ENCODE data around the gene SNRNP70.

SNRNP70 gene

GRCh38 chr19:49128545-49129237 is 43.4 kb downstream of the SNRNP70 start:
- H3K9me3 ChIP-seq: no peaks in the 10 kb centered on the region
- H3K27me3 ChIP-seq: no peaks in the 10 kb centered on the region
- H3K4me3 ChIP-seq (ENCODE audit: low read depth, low read length): peak overlapping the region; percentile 47
- H3K4me1 ChIP-seq: peaks cover 4% of the 10 kb centered on the region; the same call in 1 of the 2 replicates
- H3K36me3 ChIP-seq: peaks cover 18% of the 10 kb centered on the region
- TF ChIP-seq CTCF (IDR thresholded peaks at IDR 0.05; ENCODE audit: low read depth, low read length): no peak
- no peak for DNase-seq

GRCh38 chr19:49129238-49129583 is 44.0 kb downstream of the SNRNP70 start:
- Histone ChIP-seq H3K27me3 (no peaks in the 10 kb centered on the region), H3K4me3 (ENCODE audit: low read depth, low read length) (no peak overlapping the region), H3K4me1 (peaks cover 4% of the 10 kb centered on the region; the same call in 1 of the 2 replicates), H3K36me3 (peaks cover 23% of the 10 kb centered on the region), H3K9me3 (no peaks in the 10 kb centered on the region)
- no peak for TF ChIP-seq CTCF (IDR thresholded peaks at IDR 0.05; ENCODE audit: low read depth, low read length)
- DNase-seq: no peak

- Histone ChIP-seq H3K36me3 (peaks cover 34% of the 10 kb centered on the region), H3K9me3 (no peaks in the 10 kb centered on the region), H3K4me1 (peaks cover 4% of the 10 kb centered on the region; the same call in 1 of the 2 replicates), H3K4me3 (ENCODE audit: low read depth, low read length) (no peak overlapping the region), H3K27me3 (no peaks in the 10 kb centered on the region)
- no peak for TF ChIP-seq CTCF (IDR thresholded peaks at IDR 0.05; ENCODE audit: low read depth, low read length)
- DNase-seq: no peak
Measured at GRCh38 chr19:49130325-49130724, 45.1 kb downstream of the SNRNP70 start.

GRCh38 chr19:49132974-49133609 is 47.8 kb downstream of the SNRNP70 start:
- H3K27me3 ChIP-seq: no peaks in the 10 kb centered on the region
- H3K9me3 ChIP-seq: no peaks in the 10 kb centered on the region
- no peak for DNase-seq
- H3K36me3 ChIP-seq: peaks cover 43% of the 10 kb centered on the region
- H3K4me1 ChIP-seq: peaks cover 4% of the 10 kb centered on the region; the same call in 1 of the 2 replicates
- no peak for TF ChIP-seq CTCF (IDR thresholded peaks at IDR 0.05; ENCODE audit: low read depth, low read length)
- no peak overlapping the region for H3K4me3 ChIP-seq (ENCODE audit: low read depth, low read length)

GRCh38 chr19:49133621-49134454 is 48.6 kb downstream of the SNRNP70 start:
- Histone ChIP-seq H3K27me3 (no peaks in the 10 kb centered on the region), H3K36me3 (peaks cover 43% of the 10 kb centered on the region), H3K4me3 (ENCODE audit: low read depth, low read length) (no peak overlapping the region), H3K4me1 (0 out of 2 replicates have a peak, but pooled peaks cover under 1% of the 10 kb centered on the region), H3K9me3 (no peaks in the 10 kb centered on the region)
- no peak for DNase-seq
- TF ChIP-seq CTCF (IDR thresholded peaks at IDR 0.05; ENCODE audit: low read depth, low read length): no peak

Data from BE2C (cell line).